GM18508 (cell line): ENCODE results near the gene FOXP4.

Experiments
- ATAC-seq: cut with Tn5 transposase; IDR thresholded peaks from one replicate; pipeline ENCODE4 v1.9.1; 2021; ENCODE audit warnings: moderate number of reproducible peaks; ENCODE audit not compliant: insufficient read depth, unreplicated experiment

The FOXP4 gene

DNA sequence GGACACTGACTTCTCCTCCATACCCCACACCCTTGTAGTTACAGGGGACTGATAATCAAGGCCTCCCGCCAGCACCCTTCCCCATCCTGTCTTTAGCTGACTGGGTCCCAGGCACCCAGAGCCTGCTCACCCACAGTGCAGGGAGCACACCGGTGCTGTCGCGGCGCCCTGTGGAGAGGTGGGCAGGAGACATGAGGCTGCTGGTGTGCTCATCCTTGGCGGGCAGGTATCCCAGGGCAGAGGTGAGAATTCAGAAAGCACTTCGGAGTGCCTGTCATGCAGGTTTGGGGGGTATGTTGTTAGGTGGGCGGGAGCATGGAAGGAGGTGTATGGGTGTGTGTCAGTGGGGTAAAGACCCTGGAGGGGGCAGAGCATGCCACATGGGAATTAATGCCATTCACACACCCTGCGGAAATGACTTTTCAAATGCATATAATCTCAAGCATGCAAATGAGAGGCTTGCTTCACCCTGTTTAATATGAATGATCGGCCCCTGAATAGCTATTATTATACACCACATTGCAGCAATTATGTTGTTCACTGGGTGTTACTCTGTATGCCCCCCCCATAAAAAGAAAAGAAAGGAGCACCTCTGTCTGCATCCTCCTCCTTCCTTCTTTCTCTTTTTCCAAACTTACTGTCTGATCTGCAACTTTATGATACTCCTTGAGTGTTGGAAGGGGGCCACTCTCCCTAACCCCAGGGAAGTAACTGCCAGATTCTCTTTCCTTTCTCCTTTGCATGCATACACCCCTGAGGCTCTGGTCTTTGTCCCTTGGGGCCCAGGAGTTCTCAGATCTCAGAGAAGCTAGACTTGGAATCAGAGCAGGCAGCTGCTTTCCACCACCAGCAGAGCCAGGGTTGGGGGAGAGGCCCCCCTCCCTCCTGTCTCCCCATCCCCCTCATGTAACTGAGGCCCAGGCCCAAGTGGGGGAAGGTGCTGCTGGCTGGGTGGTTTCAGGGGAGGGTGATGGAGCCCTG, 16.0 kb downstream of the FOXP4 start:
- no peak for ATAC-seq

DNA sequence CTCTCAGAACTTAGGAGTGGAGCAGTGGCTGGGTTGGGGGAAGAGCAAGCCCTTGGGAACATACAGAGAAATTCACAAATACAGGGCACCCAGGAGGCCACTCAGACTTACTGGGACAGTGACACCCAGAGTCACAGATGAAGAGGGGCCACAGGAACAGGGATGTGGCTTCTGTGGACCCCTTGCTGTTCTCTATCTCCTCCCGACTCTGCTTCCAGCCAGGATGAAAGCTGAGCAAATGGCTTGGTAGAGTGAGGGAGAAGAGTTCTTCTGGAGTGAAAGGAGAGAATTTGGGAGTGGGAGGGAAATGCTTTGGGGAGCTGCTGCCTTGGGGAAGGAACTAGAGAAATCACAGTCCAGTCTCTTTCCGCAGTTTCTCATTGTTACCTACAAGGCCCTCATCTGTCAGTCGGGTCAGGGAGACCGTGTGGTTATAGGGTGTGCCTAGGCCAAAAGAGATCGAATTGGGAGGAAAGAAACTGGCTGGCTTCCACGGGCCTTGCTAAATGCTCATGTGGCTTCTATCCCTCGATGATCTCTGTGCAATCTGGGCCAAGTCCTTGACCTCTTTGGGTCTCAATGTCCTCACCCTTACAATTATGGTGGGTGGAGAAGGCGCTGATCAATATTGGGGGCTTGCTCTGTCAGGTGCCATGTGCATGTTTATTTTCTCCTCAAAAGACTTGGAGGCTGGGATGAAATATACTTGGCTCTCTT, 17.0 kb downstream of the FOXP4 start:
- no peak for ATAC-seq

DNA sequence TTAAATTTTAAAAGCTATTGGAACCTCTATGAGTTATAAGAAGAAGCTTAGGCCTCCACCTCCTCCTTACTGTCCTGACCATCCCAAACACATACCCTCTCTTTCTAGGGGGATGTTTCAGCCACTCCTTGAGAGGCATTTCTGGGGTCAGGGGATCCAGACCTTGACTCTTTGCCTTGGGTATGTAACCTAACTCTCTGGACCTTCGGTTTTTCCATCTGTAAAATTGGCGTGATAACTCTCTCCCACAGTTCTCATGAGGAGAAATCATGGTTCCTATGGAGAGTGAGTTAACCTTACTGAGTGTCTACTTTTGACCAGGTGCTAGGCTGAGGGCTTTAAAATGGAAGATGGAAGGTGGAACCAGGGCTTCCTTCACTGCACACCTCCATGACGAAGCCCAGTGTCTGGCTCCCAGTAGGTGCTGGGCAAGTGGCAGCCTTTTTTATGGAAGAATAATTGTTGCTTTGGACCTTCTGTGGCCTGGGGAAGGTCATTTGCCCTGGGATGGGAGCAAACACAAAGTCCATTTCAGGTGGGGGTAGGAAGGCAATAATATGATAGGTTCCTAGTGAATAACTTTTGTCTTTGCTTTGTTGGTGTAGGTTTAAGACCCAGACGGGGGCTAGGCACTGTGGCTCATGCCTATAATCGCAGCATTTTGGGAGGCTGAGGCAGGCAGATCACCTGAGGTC, 18.4 kb downstream of the FOXP4 start:
- no peak for ATAC-seq

DNA sequence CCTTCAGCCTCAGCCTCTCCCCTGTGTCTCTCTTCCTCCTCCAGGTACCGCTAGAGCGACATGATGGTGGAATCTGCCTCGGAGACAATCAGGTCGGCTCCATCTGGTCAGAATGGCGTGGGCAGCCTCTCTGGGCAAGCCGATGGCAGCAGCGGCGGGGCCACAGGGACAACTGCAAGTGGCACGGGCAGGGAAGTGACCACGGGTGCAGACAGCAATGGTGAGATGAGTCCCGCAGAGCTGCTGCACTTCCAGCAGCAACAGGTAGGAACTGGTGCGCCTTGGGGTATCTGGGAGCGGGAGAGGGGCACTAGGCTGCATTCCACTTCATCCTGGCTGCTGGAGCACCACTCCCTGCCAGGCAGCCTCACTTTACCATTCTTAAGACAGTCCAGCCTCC, 19.5 kb downstream of the FOXP4 start:
- ATAC-seq = no peak

DNA sequence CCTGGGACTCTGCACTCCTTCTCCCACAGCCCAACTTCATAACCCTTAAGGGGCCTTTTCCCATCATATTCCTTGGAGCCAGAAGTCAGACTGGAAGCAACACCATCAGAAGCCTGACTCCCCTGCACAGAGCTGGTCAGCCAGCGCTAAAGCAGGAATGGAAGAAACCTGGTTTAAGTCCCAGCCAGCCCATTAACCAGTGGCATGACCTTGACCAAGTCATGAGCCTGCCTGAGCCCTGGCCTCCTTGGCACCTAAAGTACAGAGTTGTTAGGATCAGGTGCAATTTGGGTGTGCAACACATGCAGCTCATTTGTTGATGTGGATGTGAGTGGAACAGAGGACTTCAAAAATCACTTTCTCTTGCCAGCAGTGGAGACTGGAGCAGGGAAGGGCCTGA, 20.8 kb downstream of the FOXP4 start:
- no peak for ATAC-seq

DNA sequence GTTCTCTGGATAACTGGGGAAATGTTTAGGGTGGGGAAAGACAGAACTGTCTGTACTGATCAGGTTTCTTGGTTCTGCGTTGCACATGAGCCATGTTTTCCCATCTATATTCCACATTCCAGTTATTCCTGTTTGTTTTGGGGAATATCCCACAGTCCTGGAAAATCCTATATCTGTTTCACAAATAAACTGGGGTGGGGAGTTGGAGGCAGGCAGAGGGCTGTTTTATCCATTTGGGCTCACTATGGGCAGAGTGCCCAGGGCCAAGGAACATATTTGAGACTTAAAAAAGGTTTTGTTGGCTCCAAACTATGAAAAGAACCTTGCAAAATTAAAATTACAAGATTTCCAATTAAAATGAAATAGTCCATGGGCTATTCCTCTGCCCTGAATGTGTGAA, 21.5 kb downstream of the FOXP4 start:
- no peak for ATAC-seq

DNA sequence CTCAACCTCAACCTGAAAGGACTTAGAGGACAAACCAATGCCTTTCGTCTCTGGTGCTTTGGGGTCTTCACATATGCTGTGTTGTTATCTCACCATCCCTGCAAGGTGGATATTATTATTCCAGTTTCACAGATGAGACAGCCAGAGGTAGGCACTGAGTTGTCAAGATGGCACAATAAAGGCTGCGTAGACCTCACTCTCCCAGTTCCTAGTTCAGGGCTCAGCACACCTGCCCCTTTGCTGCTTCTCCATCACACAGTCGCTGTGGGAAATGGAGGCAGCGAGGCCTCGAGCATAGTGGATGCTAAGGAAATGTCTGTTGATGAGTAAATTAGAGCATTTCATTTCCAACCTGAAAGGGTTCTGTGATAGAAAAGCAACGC, 22.0 kb downstream of the FOXP4 start:
- no peak for ATAC-seq

DNA sequence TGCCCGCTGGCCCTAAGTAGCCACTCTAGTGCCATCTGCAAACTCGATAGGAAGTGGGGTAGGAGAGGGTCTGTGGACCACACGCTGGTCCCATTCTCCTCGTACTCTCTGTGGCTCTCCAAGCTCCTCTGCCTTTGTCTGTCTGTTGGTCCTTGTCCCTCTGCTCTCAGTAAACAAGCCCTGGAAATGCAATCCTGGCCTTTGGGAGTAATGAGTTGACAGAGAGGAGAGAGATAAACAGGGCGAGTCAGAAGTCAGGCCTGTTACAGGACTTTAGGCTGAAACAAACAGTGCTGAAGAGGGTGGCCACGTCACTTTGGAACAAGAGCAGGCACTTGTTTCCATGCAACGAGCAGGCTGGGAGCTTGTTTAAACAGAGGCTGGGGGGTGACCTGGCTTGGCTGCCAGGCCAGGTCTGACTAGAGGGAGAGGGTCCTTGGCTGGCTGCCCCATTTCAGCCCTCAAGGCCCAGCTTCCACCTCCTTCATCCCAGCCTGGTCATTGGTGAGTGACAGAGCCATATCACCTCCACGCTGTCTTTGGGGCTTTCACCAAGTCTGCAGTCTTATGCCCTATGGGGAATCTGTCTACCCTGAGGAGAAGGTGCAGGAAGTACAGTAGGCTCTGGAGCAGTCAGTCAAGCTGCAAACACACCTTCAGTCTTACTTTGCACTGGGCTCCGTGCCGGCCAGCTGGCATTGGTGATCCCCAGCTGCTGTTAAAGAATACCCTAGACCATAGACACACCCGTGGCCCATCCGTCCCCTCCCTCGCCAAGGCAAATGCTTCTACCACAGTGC, 22.6 kb downstream of the FOXP4 start:
- no peak for ATAC-seq

DNA sequence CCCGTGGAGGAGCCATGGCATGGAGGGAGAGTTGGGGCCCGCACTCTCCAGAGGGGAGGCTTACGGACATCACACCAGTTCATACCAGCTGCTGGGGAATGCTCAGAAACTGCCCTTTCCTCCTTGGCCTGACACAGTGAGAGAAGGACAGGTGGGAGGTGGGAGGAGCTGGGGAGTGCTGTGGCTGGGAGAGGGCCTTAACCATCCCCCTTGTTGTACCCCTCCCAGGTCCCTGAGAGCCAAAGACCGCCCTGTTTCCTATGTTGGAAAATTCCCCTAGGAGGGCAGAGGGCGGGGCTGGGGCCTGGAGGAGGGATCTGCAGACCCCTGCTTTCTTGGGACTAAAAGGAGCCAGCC, 24.1 kb downstream of the FOXP4 start:
- no peak for ATAC-seq

DNA sequence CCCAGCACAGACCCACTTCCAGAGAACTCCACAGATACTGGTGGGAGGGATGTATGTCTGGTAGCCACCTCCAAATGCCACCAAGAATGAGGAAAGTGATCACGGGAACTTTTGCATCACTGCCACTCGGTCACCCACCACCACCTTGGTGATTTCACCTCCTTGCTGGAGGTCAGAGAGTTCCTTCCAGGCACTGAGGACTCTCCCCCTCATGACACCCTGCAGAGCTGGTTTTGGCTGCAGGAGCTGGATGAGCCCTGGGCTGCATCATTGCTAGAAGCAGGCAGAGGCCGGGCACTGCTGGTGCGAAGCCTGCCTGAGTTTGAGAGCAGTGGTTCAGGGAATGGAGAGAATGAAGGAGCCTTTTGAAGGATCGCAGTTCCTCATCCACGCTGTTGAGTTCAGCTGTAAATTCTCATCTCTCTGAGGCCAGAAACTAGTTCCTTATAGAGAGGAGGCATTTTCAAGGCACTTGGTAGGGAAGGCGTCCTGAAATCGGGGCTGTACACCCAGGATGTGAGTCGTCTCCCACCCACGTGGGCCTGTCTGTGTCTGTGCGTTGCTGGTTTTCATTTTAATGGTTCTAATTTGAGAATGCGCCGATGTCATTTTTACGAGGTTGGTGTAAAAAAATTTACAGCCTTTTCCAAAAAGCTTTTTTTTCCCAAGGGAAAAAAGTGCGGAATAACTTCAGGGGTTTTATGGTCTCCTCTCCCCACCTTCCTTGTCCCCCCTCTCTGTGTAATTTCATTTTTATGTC, 25.0 kb downstream of the FOXP4 start:
- no peak for ATAC-seq

DNA sequence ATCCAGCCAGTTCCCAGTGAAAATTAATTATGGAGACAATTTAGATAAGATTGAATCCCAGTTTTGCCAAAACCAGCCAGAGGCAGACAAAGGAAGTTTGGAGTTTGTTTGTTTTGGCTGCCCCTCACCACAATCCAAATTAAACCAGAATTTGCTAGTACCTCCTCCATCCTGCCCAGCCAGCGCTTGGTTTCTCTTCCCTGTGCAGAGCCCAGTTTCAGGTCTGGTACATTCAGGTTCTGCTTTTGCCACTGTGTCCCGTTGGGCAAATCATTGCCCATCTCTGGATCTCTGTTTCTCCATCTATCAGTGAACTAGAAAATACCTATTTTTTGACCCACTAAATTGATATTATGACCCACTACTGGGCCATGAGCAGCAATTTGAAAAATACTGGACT, 26.4 kb downstream of the FOXP4 start:
- ATAC-seq = no peak

DNA sequence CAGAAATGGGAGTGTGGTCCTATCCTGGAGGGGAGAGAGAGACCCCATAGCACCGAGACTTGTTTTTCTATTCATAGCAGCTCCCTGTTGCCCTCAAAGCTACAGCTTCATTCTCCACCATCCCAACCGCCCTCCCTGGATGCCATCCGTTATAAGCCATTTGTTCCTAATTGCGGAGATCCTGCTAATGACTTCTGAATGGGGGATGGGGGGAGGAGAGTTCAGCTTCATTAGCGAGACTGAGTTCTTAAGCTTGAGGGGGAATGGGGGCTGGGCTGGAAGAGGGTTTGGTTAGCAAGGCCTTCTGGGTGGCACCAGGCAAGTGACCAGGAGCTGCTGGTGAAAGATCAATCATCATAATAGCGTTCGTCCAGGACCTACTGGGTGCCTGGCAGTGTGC, 27.1 kb downstream of the FOXP4 start:
- no peak for ATAC-seq

DNA sequence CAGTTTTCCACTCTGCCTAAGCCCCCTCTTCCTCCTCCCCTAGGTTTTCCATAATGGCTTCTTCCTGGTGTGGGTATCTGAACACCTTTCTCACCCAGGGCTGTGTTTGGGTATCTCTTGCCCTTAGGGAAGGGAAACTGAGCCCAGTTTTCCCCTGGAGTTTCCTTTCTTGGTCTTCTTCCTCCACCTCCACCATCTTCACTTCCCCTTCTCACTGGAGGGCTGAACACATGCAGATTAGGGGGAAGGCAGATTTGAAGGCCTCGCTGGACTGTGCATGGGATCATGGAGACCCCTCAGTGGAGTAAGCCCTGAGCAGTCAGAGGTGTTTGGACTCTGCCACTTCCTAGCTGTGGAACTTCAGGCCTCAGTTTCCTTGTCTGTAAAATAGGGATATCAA, 27.8 kb downstream of the FOXP4 start:
- ATAC-seq = no peak

DNA sequence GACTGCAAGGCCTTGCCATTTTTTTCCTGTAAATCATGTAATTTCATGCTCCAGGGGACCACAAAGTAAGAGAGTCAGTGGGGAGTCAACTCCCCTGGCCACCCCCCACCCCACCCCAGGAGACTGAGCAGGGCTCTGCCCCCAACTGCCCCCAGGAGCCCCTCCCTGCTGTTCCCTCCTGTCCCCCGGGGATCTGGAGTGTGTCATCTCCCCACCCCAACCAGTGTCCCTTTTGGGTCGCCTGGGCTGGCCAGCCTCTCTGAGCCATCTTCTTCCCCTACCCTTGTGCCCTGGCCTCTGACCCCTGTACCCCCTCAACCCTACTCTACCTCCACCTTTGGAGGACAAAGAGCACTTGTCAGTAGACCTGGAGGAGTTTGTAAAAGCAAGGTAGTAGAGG, 29.4 kb downstream of the FOXP4 start:
- no peak for ATAC-seq

DNA sequence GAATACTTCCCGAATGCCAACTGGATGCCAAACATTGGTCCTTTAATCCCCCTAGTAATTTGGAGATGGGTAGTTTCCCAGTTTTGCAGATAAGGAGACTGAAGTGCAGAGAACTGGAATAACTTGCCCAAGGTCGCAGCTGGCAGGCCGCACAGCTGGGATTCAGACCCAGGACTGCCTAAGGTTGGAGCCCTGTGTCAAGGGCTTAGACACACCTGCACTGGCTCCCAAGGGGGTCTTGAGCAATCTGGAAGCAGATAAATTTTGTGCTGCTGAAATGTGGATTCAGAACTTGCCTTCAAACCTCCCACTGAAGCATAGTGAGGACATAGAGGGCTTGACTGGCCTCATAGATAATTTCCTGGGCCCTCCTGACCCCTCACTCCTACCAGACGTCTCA, 30.5 kb downstream of the FOXP4 start:
- no peak for ATAC-seq

DNA sequence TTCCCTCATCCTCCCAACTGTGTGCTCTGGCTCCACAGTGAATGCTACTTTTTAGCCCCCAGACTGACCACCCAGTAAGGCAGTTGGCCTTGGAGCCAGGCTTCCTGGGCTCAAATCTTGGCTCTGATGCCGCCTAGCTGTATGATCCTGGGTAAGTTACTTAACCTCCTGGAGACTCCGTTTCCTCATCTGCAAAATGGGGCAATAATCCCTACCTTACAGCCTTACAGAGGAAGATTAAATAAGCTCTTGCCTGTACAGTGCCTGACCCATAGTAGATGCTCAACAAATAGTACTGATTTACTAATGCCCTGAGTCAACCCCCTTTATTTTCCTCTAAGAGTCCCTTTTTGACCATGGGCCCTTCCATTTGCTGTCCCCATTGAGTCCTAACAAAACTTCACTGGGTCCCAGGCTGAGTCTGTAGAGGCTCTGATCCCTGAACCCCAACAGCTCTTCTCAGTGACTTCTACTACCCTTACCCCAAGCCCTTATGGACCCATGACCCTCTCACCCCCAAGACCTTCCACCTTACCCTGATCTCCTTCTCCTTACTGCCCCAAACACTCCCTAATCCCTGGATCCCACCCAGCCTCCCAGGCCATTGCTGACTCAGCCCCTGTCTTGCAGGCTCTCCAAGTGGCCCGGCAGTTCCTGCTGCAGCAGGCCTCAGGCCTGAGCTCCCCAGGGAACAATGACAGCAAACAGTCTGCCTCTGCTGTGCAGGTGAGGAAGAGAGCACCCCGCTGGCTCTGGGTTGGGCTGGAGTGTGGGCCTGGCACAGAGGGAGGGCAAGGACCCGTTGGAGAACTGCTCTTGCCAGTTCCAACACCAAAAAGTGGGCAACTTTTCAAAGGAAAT, 31.4 kb downstream of the FOXP4 start:
- ATAC-seq = no peak

DNA sequence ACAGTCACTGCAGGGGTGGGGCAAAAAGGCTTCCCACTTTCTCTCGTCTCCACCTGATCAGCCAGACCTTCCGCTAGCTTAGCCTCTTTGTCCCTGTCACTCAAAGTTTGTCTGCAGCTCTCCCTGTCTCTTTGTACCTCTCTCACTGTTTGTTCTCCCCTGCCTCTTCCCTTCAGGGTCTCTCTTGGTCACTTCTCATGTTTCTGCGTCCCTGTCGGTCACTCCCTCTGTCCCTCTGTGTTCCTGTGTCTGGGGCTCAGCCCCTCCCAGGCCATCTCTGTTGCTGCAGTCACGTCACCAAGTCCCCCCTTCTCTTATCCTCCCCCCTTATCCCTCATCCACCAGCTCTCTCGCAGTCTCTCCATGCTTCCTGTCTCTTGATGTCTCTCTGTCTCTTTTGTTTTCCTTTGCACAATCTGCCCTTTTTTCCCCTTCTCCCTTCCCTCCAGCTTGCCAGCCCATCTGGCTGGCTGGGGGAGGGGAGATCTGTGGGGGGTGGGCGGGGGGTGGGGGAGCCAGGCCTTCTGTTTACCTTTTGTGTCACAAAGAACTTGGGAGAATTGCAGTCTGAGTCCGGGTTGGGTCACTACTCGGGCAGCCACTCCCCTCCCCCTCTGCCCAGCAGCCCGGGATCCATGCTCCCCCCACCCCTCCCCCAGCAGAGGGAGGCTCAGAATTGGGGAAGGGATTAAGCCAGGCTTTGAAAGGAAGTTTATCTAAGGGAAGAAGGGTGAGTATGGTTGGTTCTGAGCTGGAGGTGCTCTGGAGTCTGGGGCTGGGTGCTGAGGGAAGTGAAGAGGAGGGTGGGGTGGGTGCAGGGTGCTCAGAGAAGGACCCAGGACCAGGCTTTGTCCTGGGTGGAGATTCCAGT, 32.3 kb downstream of the FOXP4 start:
- no peak for ATAC-seq

DNA sequence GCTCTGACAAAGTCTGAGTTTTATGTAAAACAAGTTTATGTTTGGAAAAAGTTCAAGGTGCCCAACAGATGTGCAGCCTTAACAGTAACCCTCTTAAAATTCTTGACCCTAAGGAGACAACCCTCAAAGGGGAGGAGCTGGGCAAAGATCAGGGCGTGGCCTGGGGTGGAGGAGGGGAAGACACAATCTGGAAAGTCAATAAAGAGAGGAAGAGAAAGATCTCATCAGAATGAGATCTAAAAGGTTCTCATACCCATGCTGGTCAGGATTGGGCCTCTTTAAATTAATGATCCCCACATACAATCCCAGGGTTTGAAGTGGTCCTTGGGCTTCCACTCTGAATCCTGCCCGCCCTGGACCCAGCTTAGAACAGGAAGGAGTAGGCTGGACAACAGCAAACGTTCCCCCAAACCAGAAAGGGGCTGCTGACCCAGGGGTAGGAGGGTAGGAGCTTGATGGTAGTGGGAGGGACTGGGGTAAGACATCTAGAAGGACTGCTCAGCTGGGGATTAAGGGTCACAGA, 33.0 kb downstream of the FOXP4 start:
- ATAC-seq = no peak
